MG63 (cell line): Measurements from ENCODE around the gene MYH14. TPM values are rescaled to one million over a fixed set of nuclear protein-coding genes. Genes with fewer than 3 reads are reported as not detected.
"Not testable (repeated sequence)": the region's sequence is repeated elsewhere in the genome, so short reads cannot be mapped to it uniquely, and the experiment has no call there.

ENCODE experiments used
- DNase-seq: peaks from one replicate; pipeline ENCODE4 v3.0.0-alpha.2; 2020
- H3K27me3 ChIP-seq: fragments of 250-450 bp; sonication (Bioruptor Pico); 2 replicates; pipeline ENCODE4 v1.5.1; 2020; ENCODE audit warnings: mild to moderate bottlenecking, moderate library complexity
- H3K36me3 ChIP-seq: fragments of 250-450 bp; sonication (Bioruptor Pico); 2 replicates; pipeline ENCODE4 v1.5.1; 2020; ENCODE audit warnings: mild to moderate bottlenecking, moderate library complexity
- H3K4me3 ChIP-seq: fragments of 250-450 bp; sonication (Bioruptor Pico); 2 replicates; pipeline ENCODE4 v1.5.1; 2020; ENCODE audit warnings: mild to moderate bottlenecking, moderate library complexity
- H3K9me3 ChIP-seq: fragments of 250-450 bp; sonication (Bioruptor Pico); 2 replicates; pipeline ENCODE4 v1.5.1; 2020; ENCODE audit warnings: mild to moderate bottlenecking, moderate library complexity
- total RNA-seq: library from RNA; depleted of rRNA; stranded (reverse); fragments of >200 nt; shearing (Covaris generic); gene quantifications from 2 replicates; pipeline ENCODE4 v1.2.3, GENCODE V29; 2014; ENCODE audit warnings: low replicate concordance

The MYH14 gene
- total RNA-seq, 1 experiment from 2014 or later = not detected

DNA sequence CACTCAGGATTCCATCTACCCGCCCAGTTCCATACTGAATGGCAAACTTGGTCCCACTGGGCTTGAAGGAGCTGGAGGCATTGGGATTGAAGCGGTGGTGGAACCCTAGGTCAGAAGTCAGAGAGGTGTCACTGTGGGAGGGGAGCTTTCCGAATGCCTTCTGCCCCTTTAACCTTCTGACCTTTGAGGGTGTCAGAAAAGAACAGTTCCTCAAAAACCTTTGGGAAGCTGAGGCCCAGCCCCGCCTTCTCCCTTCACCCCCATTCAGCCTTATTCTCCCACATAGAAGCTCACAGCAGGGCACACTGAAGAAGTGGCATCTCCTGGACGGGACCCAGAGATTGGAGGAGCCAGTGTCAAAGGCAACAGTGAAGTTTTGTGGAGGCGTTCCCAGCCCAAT lies 133.6 kb downstream of the MYH14 start:
- not testable (repeated sequence) for DNase-seq, H3K4me3 ChIP-seq, H3K9me3 ChIP-seq, H3K36me3 ChIP-seq
- H3K27me3 ChIP-seq = peaks cover 10% of the 10 kb centered on the region

DNA sequence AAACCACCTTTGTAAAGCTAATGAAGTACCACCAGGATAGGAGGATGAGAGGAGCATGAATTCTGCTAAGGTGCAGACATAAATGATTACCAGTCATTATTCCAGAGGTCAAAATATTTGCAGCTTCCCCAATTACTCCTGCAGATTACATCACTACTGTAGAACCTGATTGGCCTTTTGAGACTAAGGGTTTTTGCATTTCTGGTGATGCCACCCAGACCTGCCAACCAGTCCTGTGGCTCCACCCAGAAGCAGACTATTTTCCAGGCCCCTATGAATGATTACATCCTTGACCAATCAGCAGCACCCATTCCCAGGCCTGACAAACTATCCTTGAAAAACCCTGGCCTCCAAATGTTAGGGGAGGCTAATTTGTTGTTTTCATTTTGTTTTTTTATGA lies 136.9 kb downstream of the MYH14 start:
- peaks cover 19% of the 10 kb centered on the region for H3K9me3 ChIP-seq
- DNase-seq = no peak
- H3K27me3 ChIP-seq = no peaks in the 10 kb centered on the region
- no peak overlapping the region for H3K4me3 ChIP-seq
- no peaks in the 10 kb centered on the region for H3K36me3 ChIP-seq

DNA sequence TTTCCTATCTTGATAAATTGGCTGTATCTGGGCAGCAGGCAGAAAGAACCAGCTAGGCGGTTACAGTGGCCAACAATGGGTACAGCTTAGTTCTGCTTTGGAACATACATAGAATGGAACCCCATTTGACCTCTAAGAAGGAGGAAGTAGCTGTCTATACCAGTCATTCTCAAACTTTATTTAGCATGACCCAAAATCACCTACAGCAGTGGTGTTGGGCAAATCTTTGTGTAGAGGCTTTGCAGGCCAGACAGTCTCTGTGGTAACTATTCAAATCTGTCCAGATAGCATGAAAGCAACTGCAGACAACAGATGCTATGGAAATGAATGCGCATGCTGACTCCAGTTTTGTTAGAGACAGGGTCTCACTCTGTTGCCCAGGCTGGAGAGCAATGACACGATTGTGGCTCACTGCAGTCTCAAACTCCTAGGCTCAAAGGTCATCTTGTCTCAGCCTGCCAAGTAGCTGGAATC lies 137.7 kb downstream of the MYH14 start:
- Histone ChIP-seq H3K4me3 (no peak overlapping the region), H3K9me3 (peaks cover 20% of the 10 kb centered on the region), H3K27me3 (no peaks in the 10 kb centered on the region), H3K36me3 (no peaks in the 10 kb centered on the region)
- no peak for DNase-seq

DNA sequence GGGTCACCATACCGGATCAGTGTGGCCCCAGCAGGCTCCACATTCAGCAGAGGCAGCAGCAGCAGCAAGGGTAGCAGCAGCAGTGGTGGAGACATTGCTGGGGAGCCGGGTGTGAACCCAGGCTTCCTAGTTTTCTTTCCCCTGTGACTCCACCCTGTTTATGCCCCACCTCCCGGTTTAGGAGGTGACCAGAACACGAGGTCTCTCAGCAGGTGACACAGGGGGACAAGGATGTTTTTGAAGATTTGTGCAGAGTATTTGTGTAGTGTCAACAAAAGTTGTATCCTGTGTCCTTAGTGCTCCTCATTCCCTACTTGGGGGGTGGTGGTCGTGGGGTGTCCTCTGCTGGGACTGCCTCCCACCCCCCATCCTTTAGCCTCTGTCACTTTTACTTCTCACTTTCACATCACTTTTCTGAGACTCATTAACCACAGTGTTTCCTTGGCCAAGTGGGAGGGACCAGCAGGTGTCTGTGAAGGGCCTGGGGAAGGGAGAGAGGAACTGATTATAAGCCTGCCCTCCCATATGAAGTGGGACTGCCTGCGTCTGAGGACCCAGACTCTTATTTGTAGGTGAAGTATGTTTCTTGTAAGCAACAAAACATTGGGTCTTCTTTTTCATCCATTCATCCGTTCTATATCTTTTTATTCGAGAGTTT lies 141.4 kb downstream of the MYH14 start:
- no peak for DNase-seq
- Histone ChIP-seq H3K9me3 (peaks cover 20% of the 10 kb centered on the region), H3K36me3 (no peaks in the 10 kb centered on the region), H3K27me3 (no peaks in the 10 kb centered on the region), H3K4me3 (no peak overlapping the region)

DNA sequence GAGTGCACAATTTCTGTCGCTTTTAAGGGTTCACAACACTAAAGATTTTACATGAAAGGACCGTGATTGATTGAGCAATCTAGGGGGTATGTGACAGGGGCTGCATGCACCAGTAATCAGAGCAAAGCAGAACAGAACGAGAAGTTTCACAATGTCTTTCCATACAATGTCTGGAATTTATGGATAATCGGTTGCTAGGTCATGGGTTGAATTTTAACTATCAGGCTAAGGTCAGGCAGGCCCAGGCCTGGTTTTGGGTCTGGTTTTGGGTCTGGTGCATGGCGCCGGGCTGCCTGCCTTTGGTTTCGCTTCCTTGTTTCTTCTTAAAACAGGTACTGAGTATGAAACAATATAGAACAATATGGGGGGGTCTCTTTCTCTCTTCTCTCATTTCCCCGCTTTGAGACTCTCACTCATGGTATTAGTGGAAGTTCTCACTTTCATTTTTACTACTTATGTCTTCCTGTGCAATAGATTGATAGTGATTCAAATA lies 143.7 kb downstream of the MYH14 start:
- not testable (repeated sequence) for H3K27me3 ChIP-seq, H3K4me3 ChIP-seq, DNase-seq, H3K36me3 ChIP-seq
- peaks cover 16% of the 10 kb centered on the region for H3K9me3 ChIP-seq

DNA sequence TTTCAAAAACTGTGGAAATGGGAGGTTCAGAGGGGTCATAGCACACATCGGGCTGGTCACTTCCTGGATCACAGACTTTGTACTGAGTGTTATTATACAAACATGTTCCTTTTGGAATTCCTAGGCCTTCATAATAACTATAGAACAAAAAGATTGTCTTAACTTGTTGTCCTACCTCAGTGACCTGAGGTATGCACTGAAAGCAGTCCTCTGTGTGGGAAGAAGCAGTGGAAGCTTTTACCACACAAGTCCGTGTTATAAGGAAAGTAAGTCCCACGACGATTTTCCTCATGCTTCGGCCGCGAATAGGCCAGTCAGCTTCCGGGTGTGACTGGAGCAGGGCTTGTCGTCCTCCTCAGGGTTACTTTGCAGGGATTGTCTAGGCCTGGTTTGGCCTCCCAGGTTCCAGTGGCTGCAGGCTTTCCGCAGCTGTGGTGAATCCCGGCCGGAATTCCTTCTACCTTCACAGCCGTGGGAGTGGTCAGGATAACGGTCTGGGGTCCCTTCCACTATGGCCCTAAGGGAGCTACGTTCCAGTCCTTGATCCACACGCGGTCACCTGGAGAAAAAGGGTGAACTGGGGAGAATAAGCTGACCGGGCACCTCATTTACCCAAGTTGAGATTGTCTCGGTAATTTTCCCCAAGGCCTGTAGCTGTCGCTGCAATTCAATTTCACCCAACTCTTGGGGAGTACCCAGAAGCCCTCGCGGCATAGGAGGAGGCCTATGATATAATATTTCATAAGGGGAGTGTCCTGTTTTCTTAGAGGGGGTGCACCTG lies 146.0 kb downstream of the MYH14 start:
- Histone ChIP-seq H3K27me3 (no peaks in the 10 kb centered on the region), H3K9me3 (peaks cover 9% of the 10 kb centered on the region), H3K36me3 (no peaks in the 10 kb centered on the region), H3K4me3 (no peak overlapping the region)
- DNase-seq = no peak

DNA sequence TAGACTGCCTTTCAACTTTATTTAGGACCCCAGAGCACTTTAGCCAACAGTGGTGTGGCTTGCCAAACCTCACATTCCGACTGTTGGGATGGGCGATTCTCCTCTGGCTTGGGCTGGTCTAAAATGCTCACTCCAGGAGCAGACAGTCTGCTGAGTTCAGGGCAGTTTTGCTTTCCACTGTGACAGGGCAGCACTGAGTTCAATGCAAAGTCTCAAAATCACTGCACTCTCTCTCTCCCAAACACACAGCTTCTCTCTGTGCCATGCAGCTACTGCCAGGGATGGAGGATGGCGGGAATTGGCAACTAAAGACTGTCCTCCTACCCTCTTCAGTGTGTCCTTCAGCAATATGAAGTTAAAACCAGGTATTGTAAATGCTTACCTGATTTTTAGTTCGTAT lies 148.8 kb downstream of the MYH14 start:
- no peaks in the 10 kb centered on the region for H3K36me3 ChIP-seq
- H3K9me3 ChIP-seq = no peaks in the 10 kb centered on the region
- H3K27me3 ChIP-seq = peaks cover 2% of the 10 kb centered on the region; the same call in 1 of the 2 replicates
- DNase-seq = no peak
- no peak overlapping the region for H3K4me3 ChIP-seq

DNA sequence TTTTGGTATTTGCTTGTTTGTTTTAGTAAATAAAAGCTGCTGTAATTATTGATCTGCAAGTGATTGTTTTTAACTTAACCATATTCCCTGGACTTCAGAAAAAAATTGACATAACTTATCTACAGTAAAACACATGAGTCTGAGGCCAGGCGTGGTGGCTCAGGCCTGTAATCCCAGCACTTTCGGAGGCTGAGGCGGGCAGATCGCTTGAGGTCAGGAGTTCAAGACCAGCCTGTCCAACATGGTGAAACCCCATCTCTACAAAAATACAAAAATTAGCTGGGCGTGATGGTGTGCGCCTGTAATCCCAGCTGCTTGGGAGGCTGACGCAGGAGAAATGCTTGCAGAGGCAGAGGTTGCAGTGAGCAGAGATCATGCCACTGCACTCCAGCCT lies 150.1 kb downstream of the MYH14 start:
- H3K36me3 ChIP-seq, H3K27me3 ChIP-seq, DNase-seq, H3K4me3 ChIP-seq, H3K9me3 ChIP-seq: not testable (repeated sequence)

DNA sequence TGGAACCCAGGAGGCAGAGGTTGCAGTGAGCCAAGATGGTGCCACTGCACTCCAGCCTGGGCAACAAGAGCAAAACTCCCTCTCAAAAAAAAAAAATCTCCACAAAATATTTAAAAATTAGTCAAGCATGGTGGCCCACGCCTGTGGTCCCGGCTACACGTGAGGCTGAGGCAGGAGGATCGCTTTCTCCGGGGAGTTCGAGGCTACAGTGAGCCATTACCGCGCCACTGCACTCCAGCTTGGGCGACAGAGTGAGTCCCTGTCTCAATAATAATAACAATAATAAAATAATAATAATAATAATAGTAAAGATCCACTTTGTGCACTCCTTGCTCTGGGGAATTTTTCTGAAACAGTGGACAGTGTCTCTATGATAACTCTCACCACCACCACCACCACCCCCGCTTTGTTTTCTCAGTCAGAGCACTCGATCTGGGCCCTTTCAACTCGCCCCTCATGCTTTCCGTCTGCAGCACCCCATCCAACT lies 153.3 kb downstream of the MYH14 start:
- Histone ChIP-seq H3K9me3 (no peaks in the 10 kb centered on the region), H3K36me3 (no peaks in the 10 kb centered on the region), H3K4me3 (no peak overlapping the region), H3K27me3 (peaks cover 2% of the 10 kb centered on the region)
- no peak for DNase-seq

DNA sequence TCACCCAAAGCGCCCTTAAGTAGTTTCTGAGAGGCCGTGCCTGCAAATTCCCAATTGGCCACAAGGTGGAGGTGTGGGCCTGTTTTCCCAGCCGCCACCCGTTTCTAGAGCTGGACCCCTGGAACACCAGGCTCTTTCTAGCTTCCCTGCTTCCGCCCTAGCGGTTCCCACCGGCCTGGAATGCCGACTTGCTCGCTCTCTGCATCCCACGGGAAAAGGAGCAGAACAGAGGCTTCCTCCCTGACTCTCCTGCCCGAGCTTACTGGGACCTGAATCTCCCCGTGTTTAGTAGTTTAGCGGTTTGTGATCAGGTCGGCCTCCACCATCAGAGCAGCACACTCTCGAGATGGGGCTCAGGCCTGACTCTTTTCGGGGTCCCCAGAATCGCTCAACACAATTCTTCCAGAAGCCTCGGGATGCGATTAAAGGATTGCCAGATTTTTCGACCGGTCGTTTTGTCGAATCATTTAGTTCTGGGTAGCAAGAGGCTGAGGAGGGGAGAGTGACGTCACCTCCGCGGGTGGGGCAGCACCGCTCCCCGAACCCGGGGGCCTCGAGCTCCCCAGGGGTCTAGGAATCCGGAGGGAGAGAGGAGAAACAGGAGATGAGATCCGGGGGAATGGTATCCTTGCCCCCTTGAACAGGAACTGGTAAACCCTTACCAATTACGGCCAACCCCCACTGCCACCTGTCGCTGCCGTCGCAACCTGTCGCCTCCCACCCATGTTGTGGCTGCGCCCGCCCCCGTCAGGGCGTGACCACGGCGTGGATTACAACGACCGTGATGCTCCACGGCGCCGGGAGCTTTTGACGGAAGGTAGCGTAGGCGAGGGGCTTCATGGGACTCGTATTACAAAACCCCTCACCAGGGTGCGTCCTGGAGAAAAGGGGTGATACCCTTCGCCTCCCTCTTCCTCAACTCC lies 154.0 kb downstream of the MYH14 start:
- Histone ChIP-seq H3K27me3 (peaks cover 3% of the 10 kb centered on the region), H3K4me3 (peak overlapping the region; percentile 13; the same call in 1 of the 2 replicates), H3K36me3 (no peaks in the 10 kb centered on the region), H3K9me3 (no peaks in the 10 kb centered on the region)
- DNase-seq = peak; percentile 60

DNA sequence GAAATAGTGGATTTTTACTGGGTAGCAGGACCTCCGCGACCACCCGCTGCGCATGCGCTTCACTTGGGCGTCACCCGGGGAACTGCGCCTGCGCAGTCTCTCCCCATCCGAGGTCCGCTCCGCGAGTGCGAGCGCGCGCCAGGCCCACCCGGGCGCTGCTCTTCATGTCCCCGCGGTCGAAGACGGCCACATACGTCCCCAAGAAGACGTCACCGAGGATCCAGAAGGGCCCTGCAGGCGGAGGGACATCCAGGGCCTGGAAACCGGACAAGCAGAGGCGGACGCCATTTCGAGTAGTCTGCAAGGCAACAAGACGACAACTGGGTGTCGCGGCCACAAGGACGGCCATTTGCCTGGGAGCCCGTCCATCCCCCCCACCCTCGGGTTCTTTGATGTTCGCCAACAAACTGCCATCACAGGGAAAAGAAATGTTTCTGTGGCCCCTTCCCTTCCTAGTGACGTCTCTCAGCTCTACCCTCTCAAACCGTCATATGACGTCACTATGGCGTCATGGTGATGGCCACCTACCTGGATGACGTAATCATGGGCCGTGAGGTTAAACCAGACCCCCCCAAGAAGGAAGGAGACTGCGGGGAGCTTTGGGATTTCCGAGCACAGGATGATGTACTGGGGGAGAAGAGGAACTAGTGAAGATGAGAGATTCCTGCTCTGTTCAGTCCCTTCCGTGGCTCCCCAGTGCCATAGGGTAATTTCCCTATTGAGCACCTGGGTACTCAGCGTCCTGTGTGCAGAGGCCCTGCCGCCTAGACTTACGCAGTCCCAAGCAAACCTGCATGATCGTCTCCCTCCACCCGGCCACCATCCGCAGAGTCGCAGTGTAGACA lies 155.3 kb downstream of the MYH14 start:
- H3K4me3 ChIP-seq = no peak overlapping the region

DNA sequence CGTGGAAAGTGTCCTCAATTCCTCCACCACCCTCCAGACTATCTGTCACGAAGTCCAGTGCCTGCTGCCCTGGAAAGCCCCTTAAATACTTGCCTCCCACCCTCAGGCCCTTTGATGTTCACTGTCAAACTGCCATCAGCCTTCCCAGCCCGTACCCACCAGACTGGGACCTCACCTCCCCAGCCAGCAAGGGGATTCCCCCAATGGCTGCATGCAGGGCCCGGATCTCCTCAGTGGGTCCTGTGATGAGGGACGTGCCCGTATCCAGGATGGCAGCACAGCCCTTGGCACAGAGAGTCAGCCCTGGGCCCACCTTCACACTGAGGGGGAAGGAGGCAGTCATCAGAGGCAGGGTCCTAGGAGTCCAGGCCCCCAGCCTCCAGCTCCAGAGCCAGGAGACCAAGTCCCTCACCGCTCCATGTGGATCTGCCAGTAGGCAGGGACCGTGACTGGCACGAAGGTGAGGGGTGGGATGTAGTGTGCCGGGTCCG lies 156.0 kb downstream of the MYH14 start:
- DNase-seq = no peak
- Histone ChIP-seq H3K36me3 (no peaks in the 10 kb centered on the region), H3K27me3 (peaks cover 5% of the 10 kb centered on the region), H3K4me3 (no peak overlapping the region), H3K9me3 (no peaks in the 10 kb centered on the region)

More for the DNA sequence above, 155.3 kb downstream of the MYH14 start:
- no peak for DNase-seq
- no peaks in the 10 kb centered on the region for H3K36me3 ChIP-seq
- no peaks in the 10 kb centered on the region for H3K9me3 ChIP-seq
- peaks cover 5% of the 10 kb centered on the region for H3K27me3 ChIP-seq
